HG02623 (cell line): ENCODE results near the gene GLIPR1L2.
A peak's percentile ranks its signal among the peaks of the same experiment; 100 is the strongest.
"Not testable (repeated sequence)": the region's sequence is repeated elsewhere in the genome, so short reads cannot be mapped to it uniquely, and the experiment has no call there.

Experiments
- ATAC-seq: cut with Tn5 transposase; IDR thresholded peaks from one replicate; pipeline ENCODE4 v1.9.1; 2021; ENCODE audit warnings: moderate library complexity; ENCODE audit not compliant: unreplicated experiment

The GLIPR1L2 gene

DNA sequence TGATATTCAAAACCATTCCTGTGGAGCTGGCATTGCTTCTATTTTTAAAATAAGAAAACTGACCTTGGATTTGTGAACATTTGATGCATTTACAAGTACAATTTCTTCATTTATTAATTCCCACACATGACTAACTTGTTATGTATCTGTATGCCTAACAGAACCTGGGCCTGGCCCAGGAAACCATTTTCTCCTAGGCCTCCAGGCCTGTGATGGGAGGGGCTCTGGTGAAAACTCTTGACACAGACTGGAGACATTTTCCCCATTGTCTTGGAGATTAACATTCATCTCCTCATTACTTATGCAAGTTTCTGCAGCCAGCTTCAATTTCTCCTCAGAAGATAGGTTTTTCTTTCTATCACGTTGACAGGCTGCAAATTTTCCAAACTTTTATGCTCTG, 42.0 kb downstream of the GLIPR1L2 start:
- no peak for ATAC-seq

DNA sequence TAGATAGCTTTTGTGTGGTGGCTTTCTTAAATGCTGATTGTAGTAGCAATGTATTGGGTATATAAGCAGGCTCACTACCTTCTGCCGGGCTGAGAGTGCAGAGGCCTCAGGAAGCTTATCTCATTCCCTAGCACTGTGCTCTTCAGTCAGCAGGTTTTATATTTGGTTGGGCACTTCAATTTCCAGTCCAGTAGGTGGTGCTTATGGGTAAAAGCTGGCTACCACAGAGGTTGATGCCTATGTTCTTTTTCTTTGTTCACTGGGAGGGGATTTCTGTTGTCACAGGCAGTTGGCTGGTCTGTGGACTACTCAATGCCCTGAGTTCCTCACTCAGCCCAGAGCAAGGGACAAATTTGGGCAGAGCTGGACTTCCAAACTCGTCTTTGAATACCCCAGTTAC, 46.7 kb downstream of the GLIPR1L2 start:
- no peak for ATAC-seq

DNA sequence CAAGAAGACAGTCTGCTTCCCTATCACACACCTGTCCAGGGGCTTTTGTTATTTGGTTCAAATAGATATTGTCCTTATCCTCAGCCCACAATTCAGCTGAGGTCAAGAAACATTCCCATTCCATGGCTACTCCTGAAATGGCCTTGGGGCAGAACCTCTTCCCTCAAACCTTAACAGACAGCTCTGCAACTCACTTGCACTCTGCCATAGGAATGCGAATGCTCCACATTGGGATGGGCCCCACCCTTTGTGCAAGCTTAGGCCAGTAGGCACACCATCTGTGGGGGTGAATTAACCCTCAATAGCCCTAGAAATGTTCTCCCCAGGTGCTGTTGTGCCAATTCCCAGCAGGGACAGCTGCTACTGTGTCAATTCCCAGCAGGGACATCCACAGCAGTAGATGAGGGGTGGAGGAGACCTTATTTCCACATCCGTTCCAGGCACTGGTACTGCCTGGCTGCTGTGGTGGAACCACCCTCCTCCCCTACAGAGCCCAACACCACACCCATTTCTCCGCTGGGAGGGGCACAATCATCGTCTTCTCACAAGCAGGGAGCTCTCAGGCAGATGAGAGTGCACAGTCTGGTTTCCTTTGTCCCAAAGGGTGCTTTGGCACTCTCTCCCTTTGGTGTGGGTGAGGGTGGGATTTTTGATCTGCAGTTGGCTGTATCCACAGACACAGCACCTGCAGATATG, 47.3 kb downstream of the GLIPR1L2 start:
- no peak for ATAC-seq

DNA sequence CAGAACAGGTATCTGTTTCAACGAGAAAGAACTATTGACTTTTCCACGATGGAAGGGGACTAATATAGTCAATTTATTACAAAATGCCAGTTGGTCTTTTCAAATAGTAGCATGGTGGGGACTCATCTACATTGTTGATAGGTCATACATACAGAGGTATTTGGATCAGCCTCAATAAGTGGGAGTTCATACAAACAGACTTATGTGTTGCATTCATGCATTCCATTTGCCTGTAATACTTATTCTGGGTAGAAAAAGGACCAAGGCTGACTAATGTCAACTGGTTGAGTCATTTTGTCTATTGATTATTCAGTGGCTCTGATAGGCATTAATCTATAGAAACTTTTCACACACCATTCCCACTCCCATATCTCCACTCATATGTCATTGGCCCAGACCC, 48.2 kb downstream of the GLIPR1L2 start:
- ATAC-seq = no peak

DNA sequence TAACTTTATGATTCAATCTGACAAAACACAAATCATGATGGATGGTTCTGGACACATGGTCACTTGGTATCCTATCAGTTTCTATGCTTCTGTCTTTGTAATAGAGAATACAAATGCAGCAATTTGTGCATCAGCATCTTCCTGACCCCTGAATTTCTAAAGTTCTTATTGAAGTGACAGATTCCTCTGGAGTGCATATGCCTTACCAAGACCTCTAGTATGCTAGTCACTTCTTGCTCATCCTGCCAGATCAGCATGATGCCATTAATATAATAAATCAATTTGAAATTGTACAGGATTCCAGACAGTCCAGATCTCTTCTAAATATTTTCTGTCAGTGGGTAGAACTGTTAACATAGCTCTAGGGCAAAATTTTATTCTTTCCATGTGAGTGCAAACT, 49.0 kb downstream of the GLIPR1L2 start:
- ATAC-seq = no peak

DNA sequence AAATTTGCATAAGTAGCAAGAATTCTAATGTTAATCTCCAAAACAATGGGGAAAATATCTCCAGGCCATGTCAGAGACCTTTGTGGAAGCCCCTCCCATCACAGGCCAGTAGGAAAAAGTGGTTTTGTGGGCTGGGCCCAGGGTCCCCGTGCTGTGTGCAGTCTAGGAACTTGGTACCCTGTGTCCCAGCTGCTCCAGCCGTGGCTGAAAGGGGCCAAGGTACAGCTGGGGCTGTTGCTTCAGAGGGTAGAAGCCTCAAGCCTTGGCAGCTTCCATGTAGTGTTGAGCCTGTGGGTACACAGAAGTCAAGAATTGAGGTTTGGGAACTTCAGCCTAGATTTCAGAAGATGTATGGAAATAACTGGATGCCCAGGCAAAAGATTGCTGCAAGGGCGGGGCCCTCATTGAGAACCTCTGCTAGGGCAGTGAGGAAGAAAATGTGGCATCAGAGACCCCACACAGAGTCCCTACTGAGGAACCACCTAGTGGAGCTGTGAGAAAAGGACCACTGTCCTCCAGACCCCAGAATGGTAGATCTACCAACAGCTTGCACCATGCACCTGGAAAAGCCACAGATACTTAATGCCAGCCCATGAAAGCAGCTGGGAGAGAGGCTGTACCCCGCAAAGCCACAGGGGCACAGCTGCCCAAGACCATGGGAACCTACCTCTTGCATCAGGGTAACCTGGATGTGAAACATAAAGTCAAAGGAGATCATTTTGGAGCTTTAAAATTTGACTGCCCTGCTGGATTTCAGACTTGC, 51.0 kb downstream of the GLIPR1L2 start:
- ATAC-seq = not testable (repeated sequence)

DNA sequence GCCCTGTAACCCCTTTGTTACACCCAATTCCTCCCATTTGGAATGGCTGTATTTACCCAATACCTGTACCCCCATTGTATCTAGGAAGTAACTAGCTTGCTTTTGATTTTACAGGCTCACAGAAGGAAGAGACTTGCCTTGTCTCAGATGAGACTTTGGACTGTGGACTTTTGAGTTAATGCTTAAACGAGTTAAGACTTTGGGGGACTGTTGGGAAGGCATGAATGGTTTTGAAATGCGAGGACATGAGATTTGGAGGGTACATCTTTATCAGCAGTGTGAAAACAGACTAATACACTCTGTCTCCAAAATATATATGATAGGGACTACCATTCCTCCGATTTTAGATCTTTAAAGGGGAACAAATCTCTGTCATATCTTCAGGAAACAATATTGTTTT, 51.6 kb downstream of the GLIPR1L2 start:
- not testable (repeated sequence) for ATAC-seq

DNA sequence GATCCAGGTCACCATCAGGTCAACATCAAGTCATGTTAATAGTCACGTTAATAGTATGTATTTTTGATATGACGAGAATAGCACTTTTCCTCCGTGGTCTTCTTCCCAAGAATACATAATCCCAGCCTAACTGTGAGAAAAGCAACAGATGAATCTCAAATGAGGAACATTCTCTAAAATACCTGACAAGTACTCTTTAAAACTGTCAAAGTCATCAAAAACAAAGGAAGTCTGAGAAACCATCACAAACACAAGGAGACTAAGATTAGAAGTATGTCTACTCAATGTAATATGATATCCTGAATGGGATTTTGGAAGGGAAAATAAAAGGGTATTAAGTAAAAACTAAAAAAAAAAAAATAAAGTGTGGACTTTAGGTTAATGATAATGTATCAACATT, 52.8 kb downstream of the GLIPR1L2 start:
- ATAC-seq = no peak

DNA sequence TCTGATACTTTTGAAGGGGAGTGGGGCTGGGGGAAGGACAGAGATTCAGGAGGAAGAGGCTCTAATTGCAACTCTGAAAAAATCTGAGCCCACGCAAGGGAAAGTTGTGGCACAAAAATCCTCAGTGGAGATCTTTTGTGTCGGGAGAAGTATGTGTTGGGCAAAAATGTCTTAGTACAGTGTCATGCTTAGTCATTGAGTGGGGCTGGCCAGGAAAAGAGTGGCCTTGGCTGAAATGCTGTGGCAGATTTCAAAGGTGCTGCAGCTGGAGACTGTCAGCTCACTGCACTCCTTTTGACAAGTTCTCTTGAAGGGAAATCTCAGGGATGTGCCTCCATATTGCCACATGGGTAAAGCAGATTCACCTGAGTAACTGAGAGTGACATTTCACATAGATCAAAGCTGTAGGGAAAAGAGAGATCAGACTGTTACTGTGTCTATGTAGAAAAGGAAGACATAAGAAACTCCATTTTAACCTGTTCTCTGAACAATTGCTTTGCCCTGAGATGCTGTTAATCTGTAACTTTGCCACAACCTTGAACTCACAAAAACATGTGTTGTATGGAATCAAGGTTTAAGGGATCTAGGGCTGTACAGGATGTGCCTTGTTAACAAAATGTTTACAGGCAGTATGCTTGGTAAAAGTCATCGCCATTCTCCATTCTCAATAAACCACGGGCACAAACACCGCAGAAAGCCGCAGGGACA, 53.7 kb downstream of the GLIPR1L2 start:
- no peak for ATAC-seq

DNA sequence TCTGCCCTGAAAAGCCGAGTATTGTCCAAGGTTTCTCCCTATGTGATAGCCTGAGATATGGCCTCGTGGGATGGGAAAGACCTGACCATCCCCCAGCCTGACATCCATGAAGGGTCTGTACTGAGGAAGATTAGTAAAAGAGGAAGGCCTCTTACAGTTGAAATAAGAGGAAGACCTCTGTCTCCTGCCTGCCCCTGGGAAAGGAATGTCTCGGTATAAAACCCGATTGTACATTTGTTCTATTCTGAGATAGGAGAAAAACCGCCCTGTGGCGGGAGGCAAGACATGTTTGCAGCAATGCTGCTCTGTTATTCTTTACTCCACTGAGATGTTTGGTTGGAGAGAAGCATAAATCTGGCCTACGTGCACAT, 54.2 kb downstream of the GLIPR1L2 start:
- ATAC-seq = not testable (repeated sequence)

DNA sequence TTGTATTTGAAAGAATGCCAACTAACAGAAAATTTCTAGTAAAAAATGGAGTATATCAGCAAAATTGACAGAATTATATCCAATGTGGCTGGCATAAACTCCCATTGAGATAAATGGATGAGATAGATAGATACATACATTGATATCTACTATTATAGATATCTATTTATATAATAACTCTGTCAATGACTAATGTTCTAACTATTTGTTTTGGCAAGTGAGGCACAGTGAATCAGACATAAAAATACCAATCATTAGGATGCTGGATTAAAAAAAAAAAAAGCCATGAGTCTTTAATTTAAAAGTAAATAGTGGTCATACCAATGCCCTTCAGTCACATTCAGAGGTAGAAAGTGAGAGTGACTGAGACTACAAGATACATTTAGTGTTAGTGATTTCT, 56.0 kb downstream of the GLIPR1L2 start:
- no peak for ATAC-seq

DNA sequence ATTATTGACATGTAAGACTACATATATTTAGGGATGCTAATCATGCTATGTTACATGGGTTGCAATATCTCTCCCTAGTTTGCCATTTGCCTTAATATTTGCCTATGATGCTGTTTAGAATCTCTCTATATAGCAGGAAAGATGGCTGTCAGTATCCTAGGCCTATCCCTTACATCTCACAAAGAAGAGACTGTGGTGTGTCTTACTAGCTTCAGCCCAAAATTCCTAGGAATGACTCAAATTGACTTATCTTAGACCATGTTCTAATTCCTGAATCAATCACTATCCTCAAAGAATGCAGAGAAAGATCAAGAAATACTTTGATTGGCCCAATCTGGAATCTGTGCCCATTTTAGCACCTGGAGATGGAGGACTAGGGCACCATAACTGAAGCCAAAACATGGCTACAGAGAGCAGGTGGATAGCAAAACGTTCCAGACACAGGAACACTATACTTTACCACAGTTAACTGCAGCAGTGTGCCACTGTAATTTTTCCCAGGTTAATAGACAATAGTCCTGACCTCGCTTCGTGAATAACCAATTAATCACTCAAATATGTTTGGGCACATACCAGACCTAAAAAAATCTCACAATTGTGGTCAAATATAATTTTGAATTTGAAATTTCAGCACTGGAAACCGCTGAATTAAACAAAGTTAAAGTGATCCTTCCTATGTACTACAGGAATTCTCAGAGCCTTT, 57.0 kb downstream of the GLIPR1L2 start:
- no peak for ATAC-seq

DNA sequence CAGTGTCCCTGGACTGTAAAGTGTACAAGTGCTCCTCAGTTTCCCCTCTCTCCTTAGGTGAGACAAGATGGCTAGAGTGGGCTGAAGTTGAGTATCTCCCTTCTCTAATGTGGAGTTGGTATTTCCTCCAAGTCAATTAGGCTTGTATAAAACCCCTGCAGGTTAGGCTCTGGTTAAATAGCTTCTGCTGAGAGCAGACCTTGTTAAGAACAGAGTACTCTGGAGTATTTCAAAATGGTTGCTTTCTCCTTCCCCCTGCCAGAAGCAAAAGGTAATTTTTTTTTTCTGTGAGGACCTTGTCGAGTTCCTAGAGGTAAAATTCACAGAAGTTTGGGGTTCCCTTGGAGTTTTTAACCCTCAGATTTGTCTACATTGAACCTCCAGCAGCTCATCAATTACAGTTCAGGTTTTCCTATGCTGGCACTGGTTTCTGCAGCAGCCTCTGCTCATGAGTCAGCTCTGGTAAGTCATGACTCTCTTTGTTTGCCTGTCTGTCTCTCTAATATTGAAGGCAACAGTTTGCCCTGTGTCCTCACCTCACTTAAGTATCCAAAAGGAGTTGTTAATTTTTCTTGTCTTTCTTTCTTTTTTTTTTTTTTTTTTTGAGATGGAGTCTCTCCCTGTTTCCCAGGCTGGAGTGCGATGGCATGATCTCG, 61.9 kb downstream of the GLIPR1L2 start:
- no peak for ATAC-seq

DNA sequence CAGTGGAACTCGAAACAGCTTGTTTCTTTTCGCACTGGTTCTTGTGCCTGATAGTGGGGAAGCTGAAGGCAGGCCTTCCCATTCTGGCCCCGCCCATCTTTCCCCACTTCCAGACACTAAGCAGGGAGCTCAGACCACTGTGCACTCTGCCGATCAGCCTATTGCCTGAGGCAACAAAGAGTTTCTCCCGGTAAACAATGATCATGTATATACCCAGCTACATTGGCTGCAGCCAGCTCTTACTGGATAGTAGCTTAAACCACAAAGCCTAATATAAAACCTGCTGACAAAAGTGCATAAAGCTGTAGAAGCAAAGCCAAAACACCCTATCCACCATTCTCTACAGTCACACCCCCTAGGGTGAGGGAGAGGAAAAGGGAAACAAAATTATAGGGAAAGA, 65.0 kb downstream of the GLIPR1L2 start:
- ATAC-seq = no peak

DNA sequence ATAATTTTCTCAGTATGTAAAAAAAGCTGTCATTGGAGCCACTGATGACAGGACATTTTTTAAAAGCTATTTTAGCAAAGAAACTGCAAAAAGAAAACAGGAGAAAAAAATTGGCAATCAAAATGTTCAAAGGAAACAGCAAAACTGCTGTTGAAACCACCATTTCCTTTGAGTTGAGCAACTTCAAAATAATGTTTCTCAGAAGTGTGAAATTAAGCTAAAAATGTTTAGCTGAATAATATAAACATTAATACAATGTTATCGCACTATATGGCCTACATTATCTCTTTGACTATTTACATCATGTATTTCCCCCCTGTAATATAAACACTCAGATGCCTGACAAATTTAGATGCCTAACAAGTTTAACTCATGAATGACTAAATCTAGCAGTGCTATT, 66.3 kb downstream of the GLIPR1L2 start:
- ATAC-seq = no peak

DNA sequence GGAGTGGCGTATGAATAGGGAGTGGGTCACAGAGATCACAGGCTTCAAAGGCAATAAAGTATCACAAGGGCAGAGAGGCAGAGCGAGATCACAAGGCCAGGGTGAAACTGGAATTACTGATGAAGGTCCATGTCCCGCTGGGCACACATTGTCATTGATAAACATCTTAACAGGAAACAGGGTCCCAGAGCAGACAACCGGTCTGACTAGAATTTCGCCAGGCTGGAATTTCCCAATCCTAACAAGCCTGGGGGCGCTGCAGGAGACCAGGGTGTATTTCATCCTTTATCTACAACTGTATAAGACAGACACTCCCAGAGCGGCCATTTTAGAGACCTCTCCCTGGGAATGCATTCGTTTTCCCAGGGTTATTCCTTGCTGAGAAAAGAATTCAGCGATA, 67.0 kb downstream of the GLIPR1L2 start:
- not testable (repeated sequence) for ATAC-seq

DNA sequence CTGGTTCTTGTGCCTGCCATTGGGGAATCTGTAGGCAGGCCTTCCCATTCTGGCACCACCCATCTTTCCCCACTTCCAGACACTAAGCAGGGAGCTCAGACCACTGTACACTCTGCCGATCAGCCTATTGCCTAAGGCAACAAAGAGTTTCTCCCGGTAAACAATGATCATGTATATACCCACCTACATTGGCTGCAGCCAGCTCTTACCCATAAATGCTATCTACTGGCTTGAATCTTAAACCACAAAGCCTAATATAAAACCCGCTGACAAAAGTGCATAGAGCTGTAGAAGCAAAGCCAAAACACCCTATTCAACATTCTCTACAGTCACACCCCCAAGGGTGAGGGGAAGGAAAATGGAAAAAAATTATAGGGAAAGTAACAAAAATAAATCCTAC, 68.9 kb downstream of the GLIPR1L2 start:
- ATAC-seq = no peak

DNA sequence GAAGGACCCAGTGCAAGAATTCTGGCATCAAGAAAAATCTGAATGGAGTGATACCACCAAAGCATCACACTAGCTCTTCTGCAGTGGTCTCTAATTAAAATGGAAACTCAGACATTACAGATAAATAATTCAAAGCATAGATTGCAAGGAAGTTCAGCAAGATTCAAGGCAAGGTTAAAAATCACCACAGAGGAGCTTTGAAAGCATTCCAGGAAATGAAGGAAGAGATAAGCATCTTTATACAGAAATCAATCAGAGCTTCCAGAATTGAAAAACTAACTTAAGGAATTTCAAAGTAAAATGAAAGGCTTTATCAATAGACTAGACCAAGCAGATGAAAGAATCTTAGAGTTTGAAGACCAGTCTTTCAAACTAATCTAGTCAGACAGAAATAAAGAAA, 69.3 kb downstream of the GLIPR1L2 start:
- ATAC-seq = no peak

DNA sequence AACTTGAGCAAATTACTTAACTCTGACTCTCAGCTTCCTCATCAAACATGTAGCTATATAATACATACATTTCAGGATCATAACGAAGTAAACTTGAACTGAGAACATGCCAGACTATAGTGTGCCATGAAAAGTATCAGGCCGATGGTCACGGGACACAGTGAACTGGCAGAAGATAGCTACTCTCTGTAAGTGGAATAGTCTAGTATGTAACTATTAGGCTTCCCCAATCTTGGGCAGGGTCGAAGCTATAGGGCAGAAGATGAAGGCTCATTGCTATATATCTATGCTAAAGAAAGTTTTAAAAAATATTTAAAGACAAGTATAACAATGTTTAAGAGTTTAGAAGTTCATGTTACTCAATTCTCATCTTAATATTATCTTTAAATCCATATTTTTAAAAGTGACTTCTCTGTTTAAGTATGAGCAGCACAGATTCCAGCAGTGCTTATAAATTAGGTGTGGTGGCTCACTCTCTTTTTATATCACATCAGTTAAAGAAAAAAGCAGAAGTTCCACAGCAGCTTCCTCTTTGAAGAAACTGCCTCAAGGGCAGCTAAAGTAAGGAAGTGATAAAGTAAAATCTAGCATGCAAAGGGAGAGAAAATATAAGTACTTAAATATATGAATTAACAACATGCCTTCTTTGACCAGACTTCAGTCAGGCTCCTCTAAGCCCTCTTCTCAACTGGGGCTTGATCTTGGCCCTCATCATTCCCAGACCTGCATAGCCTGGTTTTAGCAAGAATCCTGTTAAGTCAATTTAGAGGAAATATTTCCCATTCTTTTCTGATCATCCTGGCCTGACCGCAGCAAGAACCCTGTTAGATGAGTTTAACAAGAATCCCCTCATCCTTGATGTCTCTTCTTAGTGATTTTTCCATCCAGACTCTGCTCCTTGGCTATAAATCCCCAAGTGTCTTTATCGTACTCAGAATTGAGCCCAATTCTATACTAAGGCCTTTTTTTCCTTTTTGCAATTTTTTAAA, 81.3 kb downstream of the GLIPR1L2 start:
- ATAC-seq = peak; percentile 49

DNA sequence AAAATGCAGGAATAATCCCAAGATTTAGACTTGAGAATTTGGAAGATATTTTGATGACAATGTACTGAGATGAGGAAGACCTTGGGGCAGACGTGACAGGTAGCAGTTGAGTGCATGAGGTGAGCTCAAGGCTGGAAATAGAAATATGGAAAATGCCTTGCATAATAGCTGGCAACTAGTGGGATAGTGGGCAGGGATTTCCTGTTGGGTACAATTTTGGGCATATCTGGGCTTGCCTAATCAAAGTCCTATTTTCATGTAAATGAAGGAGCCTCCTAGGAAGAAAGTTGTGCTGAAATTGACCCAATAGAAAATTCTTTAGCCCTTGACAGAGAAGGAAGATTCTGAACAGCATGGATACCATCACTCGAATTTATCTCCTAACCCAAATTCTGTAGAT, 83.2 kb downstream of the GLIPR1L2 start:
- no peak for ATAC-seq
